Islet precursor cell (in vitro differentiated cells): ENCODE data around the gene ATP6V0B.

Source experiments
- DNase-seq: peaks from one replicate; pipeline ENCODE4 v3.0.0-alpha.2; 2018

The ATP6V0B gene

DNA sequence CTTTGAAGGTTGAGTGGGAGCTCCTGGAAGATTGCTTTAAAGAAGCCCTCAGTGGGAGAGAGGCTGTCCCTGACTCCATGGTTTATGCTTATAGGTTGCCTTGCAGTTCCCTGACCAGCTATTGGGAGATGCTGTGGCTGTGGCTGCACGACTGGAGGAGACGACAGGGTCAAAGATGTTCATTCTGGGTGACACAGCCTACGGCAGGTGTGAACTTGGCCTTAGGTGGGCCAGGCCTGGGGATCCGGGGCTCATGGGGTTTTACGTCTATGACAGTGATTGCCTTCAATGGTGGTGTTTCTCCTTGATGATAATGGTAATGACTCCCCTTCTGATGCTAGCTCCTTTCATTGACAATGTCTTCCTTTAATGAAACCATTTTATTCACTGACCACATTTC is 4.3 kb upstream of the ATP6V0B start:
- DNase-seq = no peak

DNA sequence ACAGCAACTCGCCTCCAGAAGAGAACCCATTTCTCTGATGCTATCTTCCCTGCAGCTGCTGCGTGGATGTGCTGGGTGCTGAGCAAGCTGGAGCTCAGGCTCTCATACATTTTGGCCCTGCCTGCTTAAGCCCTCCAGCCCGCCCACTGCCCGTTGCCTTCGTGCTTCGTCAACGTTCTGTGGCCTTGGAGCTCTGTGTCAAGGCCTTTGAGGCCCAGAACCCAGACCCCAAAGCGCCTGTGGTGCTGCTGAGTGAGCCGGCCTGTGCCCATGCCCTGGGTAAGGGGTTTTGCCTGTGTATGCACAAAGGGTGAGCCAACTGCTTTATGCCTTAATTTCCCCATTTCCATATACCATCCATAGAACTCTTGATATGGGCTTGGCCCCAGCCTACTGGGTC is 3.8 kb upstream of the ATP6V0B start:
- no peak for DNase-seq

DNA sequence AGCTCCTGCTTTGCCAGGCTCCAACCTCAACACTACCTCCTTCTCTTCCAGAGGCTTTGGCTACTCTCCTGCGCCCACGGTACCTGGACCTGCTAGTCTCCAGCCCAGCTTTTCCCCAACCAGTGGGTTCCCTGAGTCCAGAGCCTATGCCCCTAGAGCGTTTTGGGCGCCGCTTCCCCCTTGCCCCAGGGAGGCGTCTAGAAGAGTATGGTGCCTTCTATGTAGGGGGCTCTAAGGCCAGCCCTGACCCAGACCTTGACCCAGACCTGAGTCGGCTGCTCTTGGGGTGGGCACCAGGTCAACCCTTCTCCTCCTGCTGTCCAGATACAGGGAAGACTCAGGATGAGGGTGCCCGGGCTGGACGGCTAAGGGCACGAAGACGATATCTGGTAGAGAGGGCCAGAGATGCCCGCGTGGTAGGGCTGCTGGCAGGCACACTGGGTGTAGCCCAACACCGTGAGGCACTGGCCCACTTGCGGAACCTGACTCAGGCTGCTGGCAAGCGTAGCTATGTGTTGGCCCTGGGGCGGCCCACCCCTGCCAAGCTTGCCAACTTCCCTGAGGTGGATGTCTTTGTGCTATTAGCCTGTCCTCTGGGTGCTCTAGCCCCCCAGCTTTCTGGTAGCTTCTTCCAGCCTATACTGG is 3.3 kb upstream of the ATP6V0B start:
- DNase-seq = no peak

DNA sequence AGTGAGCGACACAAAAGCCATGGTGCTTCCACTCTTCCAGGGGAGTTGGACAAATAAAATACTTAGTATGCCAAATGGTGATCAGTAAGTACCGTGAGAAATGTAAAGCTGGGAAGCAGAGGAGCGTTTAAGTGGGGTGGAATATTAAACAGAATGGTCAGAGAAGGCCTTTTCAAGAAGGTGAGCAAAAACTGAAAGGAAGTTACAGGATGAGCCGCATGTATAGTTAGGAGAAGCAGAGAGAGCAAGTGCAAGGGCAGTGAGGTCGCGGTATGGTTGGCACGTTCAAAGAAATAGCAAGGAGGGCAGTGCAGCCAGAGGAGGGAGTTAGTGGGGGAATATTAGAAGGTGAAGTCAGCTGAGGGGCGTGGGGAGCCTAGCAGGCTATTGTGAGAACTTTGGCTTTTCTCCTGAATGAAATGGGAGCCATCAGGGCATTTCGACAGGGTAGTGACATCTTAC is 748 bp upstream of the ATP6V0B start:
- no peak for DNase-seq

DNA sequence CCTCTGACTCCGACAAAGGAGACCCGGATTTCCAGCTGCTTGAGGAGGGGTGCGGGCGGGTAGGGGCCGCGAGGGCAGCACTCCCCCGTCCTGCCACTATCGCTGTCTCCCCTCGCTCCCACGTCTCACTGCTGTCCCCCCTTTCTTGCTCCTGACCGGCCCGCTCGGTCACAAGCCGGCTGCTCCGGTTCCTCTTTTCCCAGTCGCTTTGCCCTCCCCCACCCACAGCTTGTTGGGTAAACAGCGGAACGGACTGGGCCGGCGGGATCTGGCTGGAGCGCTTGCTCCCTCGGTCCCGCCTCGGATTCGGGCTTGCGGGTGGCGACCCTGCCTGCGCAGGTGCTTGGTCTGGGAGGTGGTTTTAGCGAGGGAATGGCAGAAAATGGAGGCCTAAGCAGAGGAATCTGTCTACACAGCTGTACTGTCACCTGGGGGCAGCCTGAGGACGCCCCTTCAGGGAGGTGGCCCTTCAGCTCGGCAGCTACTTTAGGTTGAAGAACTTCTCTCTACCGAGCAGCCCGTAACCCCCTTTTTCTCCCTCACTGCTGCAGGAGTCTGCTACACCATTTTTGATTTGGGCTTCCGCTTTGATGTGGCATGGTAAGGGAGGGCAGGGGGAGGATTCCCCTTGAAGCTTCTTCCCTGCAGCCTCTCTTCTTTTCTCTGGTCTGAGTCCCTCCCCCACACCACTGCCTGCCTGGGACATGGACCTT is 645 bp downstream of the ATP6V0B start:
- no peak for DNase-seq

DNA sequence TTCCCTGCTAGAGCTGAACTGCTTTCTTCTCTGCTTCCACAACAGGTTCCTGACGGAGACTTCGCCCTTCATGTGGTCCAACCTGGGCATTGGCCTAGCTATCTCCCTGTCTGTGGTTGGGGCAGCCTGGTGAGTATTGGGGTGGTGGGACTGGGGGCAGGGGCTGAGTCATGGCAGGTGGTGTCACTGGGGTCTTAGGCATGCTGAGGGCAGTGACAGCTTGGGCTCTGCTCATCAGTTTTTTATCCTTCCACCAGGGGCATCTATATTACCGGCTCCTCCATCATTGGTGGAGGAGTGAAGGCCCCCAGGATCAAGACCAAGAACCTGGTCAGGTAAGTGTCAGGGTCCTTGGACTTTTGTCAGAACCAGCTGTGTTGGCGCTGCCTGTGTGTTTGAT is 1.3 kb downstream of the ATP6V0B start:
- DNase-seq = no peak

DNA sequence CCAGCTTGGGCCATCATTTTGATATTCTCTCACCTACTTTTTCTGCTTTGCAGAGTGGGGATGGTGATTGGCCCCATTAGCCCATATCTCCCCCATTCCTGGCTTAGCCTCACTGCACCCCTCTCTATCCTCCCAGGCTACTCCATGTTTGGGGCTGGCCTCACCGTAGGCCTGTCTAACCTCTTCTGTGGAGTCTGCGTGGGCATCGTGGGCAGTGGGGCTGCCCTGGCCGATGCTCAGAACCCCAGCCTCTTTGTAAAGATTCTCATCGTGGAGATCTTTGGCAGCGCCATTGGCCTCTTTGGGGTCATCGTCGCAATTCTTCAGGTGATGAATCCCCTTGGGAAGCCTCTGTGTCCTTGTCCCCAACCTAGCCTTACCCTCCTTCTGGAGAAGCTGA is 2.1 kb downstream of the ATP6V0B start:
- no peak for DNase-seq

DNA sequence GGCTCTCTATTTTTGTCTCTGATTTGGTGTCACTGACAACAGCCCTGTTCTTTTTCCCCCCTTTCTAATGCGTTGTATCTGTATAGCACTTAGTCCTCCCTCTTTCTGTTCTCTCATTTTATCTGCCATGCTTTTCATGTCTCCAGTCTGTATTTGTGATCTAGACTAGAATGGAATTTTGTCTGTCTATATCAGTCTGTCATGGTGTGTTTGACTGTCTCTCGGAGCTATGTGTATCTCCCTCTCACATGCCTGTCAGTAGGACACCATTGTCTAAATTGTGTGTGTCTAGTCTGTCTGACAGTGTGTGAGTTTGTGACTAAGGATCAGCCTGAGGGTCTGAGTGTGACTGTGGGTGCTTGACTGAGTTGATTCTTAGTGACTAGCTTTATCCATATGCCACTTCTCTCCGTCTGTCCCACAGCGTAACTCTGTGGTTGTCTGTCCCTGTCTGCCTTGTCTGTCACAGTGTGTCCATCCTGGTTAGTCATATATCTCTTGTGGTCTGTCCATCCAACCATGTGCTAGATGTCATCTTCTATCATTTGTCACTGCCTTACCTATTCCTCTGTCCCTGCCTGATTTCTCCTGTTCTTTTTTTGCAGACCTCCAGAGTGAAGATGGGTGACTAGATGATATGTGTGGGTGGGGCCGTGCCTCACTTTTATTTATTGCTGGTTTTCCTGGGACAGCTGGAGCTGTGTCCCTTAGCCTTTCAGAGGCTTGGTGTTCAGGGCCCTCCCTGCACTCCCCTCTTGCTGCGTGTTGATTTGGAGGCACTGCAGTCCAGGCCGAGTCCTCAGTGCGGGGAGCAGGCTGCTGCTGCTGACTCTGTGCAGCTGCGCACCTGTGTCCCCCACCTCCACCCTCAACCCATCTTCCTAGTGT is 2.9 kb downstream of the ATP6V0B start:
- DNase-seq = no peak

DNA sequence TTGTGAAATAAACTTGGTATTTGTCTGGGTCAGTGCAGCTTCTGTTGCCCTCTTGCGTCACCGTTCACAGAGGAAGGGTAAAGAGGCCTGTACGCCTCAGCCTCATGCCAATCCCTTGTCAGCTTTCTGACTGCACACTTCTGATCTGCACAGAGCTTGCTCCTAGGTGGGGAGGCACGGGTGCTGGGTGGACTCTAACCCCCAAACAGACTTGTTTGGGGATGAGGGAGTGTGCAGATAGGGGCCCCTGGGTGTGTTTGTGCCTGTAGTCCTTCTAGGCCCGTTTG is 3.4 kb downstream of the ATP6V0B start:
- DNase-seq = no peak

DNA sequence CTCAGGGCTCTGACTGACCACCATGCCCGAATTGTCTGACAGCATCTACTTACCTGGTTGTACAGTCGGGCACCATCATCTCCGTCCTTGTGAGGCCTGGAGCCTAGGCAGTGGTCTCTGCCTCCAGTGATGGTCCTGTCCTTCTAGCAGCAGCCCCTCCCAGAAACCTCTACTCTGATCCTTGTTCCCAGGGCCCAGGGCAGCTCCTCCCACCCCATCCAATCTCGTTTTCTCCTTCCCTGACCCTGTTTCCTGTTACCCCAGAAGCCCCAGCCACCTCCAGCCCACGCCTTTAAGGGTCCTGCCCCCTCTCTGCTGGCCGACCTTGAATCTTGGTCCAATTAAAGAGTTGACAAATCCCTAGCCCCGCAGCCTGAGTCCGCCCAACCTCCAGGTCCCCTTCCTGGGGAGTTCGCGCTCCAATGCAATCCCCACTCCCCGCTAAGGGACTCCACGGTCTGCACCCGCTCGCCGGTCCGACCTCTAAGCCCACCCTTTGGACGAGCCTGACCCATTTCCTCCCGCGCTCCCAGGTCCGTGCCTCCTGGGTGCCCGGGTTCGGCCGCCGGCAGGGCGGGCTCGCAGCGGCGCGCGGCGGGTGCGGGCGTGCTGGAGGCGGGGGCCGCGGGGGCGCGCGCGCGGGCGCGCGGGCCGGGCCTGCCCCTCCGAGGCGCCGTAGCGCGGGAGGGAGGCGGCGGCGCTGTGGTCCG is 3.9 kb downstream of the ATP6V0B start, which contains the start of gene B4GALT2:
Gene B4GALT2 (plus strand): TSS at position 660 of the 710 bp plus-strand sequence. CDS start 1,951 bp downstream, outside the sequence.
- DNase-seq = no peak

DNA sequence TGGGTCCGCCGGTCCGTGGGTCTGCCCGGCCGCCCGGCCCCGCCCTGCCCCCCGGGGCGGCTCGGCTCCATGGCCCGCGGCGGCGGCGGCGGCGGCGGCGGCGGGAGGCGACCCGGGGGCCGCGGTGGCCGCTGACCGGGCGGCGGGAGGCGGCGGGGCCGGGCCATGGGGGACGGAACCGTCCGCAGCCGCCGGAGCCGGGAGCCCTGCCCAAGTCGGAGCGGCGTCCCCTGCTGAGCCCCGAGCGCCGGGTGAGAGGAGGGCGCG is 4.4 kb downstream of the ATP6V0B start:
- DNase-seq = no peak

DNA sequence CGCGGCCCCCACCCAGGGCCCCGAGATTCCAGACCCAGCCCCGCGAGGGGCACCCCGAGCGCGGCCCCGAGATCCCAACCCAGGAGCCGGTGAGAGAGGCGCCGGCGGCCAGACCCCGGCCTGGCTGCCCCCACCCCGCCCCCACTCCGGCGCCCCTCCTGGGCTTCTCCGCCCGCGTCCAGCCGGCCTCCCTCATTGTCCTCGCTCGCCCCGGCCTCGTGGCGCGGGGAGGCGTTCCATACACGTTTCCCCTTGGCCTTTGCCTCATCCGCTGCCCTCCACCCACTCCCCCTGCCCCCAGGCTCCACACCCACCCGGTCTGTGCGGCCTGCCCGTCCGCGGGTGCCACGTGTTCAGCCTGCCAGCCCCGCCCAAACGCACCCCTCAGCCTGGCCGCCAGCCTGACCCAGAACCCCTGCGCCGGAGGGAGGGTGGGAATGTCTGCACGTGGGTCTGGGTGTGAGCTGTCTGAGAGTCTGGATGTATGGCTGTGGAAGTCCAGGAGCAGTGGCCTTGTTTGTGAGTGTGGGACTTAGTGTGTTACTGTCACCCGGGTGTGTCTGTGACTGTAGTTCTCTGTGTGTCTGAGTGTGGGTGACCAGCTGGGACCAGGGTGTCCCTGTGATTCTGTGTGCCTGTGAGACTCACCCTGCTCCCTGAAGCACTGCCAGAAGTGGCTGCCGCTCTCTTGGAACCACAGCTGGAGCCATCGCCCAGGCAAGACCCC is 4.9 kb downstream of the ATP6V0B start:
- DNase-seq = no peak

DNA sequence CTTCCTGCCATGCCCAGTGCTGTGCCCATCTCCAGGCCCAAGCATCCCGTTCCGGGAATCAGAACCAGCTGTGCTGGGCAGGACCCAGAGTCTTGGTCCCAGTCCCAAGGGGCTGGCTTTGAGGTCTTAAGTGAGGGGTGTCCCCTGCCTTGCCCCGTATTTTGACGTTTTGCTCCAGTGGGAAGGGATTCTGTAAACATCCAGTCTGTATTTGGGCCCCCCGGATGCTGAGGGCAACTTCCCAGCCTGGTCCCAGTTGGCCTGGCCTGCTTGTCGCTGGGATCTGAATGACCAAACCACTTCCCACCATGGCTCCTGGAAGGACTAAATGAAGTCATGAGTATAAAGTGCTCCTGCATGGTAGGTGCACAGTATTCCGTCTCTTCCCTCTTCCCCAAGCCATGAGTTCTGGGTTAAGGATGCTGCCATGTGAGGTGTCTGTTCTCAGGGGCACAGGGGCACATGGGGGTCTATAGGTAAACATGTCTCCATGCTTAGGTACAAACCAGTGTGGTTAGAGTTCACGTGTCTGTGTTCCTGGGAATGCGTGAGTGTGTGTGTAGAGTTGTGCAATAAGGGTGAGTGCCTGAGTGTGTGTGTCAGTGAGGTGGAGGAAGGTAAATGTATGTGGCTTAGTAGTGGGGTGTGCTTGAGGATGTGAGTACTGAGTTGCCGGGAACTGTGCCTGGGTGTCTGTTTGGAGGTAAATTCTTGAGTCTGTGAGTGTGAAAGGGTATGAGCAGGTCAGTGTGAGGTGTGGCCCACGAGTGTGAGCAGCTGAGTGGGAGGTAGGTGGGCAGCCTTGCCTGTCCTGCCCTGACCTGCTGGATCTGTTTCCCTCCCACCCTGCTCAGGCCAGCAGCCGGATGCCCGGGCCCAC is 5.7 kb downstream of the ATP6V0B start:
- DNase-seq = no peak

DNA sequence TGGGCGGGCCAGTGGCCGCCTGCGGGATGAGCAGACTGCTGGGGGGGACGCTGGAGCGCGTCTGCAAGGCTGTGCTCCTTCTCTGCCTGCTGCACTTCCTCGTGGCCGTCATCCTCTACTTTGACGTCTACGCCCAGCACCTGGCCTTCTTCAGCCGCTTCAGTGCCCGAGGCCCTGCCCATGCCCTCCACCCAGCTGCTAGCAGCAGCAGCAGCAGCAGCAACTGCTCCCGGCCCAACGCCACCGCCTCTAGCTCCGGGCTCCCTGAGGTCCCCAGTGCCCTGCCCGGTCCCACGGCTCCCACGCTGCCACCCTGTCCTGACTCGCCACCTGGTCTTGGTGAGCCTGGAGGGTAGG is 6.4 kb downstream of the ATP6V0B start:
- DNase-seq = no peak

DNA sequence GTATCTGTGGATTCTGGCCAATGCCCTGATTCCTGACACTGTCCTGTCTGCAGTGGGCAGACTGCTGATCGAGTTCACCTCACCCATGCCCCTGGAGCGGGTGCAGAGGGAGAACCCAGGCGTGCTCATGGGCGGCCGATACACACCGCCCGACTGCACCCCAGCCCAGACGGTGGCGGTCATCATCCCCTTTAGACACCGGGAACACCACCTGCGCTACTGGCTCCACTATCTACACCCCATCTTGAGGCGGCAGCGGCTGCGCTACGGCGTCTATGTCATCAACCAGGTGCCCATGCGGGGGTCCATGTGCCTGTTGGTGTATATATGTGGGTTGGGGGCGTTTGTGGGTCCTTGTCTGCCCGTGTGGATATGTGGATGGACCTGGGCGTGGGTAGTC is 6.9 kb downstream of the ATP6V0B start:
- DNase-seq = no peak

DNA sequence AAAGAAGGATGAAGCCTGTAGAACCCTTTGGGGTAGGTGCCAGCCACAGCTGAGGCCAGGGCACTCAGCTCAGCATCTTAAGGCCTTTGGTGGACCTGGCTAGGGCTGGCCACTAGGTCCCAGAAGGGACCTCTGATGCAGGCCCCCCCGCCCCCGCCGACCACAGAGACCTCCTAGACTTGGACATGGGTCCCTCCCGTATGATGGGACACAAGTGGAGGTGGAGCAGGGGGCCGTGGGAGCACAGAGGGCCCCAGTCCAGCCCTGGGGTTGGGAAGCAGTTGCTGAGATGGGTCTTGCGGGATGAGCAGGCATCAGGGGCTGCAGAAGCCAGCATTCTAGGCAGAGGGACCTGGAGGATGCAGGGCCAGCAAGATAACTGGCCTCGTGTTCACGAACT is 7.5 kb downstream of the ATP6V0B start:
- no peak for DNase-seq

DNA sequence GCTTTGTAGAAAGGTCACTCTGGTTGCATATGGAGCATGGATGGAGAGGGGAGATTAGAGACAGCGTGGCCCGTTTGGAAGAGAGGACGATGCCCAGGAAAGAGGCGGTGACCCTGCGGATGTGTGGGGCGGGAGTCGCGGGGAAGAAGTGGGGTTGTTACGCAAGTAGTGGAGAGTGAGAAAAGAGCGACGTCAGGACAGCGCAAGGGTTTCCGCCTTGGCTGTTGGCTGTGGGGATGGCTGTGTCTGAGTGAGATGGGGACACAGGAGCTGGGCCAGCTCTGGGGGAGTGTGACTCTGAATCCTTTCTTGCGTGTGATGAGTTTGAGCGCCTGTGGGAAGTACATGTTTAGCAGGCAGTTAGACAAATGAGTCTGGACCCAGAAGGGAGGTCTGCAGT is 8.0 kb downstream of the ATP6V0B start:
- DNase-seq = no peak

DNA sequence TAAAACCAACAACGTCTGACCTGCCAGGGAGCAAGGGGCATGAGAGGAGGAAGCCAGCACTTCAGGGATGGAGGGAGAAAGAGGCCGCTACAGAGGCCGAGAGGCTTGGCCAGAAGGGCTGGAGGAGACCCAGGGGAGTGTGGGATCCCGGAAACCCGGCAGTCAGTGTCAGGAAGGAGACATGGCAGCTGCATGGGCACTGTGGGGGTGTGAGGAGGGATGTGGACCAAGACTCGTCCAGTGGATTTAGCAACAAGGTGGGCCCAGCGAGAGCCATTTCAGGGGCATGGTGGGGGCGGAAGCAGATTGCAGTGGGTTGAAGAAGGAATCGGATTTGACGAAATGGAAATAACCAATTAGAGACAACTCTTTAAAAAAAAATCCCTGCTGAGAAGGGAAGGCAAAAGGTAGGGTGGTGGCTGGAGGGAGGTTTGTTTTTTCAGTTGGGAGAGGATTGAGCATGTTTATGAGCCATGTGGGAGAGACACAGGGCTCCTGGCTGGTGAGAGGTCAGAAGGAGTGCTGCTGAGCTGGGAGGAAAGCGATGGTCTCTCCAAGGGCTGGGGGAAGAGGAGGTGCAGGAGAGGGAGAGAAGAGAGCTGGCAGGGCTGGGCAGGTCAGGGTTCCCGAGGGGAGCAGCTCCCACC is 8.6 kb downstream of the ATP6V0B start:
- no peak for DNase-seq

DNA sequence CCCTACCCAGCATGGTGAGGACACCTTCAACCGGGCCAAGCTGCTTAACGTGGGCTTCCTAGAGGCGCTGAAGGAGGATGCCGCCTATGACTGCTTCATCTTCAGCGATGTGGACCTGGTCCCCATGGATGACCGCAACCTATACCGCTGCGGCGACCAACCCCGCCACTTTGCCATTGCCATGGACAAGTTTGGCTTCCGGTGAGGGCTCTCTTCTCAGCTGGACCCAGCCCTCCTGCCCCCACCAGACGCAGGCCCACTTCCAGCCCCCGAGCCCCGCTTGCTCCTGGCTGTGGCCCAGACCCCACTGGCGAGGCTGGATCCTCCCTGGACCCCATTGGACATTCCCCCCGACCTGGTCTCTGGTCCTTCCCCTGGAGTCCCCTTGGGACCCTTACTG is 10.1 kb downstream of the ATP6V0B start:
- DNase-seq = no peak

DNA sequence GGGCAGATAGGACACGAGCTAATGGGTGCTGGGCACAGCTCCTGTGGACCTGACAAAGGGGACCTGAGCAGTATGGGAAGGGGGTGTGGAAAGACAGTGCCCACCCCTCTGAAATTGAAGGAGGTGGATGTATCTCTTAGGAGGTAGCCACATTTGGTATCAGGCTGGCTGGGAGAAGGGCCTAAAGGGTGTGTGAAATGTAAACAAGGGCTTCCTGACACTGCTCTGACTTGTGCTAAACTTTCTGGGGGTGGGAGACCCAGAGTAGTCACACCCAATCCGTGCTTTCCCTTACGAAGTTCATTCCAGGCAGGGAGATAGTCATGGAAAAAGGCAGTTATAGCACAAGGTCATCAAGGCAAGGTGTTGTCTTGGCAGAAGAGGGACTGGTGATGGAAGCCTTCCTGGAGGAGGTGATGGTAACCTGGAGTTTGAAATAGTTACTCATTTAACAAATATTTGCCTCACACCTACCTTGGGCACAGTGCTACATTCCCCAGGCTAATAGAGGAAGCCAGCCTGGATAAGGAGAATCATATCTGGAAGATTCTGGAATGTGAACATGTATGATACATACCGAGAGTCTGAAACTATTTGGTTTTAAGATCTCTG is 11.3 kb downstream of the ATP6V0B start:
- no peak for DNase-seq

DNA sequence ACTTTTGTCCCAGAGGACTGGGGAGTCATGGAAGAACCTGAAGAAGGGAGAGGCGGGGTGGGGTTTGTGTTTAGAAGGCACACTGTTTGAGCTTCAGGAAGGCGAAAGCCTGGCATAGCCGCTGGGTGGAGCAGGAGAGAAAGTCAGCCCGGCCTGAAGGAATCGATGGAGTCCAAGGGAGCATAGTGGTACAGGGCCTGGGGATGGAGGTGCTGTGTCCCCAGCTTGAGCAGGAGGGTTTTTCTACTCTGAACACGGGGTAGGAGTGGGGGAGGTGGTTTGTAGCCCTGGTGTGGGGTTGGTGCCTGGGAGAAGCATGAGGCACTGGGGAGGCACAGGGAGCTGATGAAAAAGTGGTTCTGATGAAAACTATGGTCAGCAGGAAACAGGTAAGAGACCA is 12.0 kb downstream of the ATP6V0B start:
- DNase-seq = no peak
